GM18907 (cell line): ENCODE results near the gene CHML.

Experiments used
- ATAC-seq: cut with Tn5 transposase; IDR thresholded peaks from one replicate; pipeline ENCODE4 v1.9.1; 2021; ENCODE audit warnings: mild to moderate bottlenecking, moderate library complexity; ENCODE audit not compliant: unreplicated experiment

The CHML gene

GRCh38 chr1:241646201-241646600 lies 6.0 kb upstream of the CHML start:
- no peak for ATAC-seq

- no peak for ATAC-seq
These were observed 5.0 kb upstream of the CHML start for GRCh38 chr1:241645199-241645598.

- no peak for ATAC-seq
These were observed 4.1 kb upstream of the CHML start for GRCh38 chr1:241644259-241644658.

- ATAC-seq, result no peak
These were observed 2.4 kb upstream of the CHML start for GRCh38 chr1:241642593-241642944.

GRCh38 chr1:241641773-241642592 lies 1.8 kb upstream of the CHML start:
- no peak for ATAC-seq

GRCh38 chr1:241640867-241641622 lies 876 bp upstream of the CHML start:
- ATAC-seq, result no peak

GRCh38 chr1:241639623-241640148 lies 483 bp downstream of the CHML start:
- peak; percentile 63 for ATAC-seq

GRCh38 chr1:241638909-241639622 lies 1.1 kb downstream of the CHML start:
- ATAC-seq, result no peak

- ATAC-seq, result no peak
These were observed 2.0 kb downstream of the CHML start for GRCh38 chr1:241638099-241638682.

GRCh38 chr1:241637604-241638003 lies 2.6 kb downstream of the CHML start:
- ATAC-seq, result no peak

GRCh38 chr1:241637046-241637590 lies 3.1 kb downstream of the CHML start:
- no peak for ATAC-seq

GRCh38 chr1:241636291-241636690 lies 3.9 kb downstream of the CHML start:
- no peak for ATAC-seq

- ATAC-seq, result no peak
These were observed 4.5 kb downstream of the CHML start for GRCh38 chr1:241635556-241636152.

- ATAC-seq, result no peak
These were observed 7.2 kb downstream of the CHML start for GRCh38 chr1:241632987-241633386.

- no peak for ATAC-seq
These were observed 8.5 kb downstream of the CHML start for GRCh38 chr1:241631674-241632073.

GRCh38 chr1:241630899-241631298 lies 9.3 kb downstream of the CHML start:
- ATAC-seq, result no peak

- no peak for ATAC-seq
These were observed 9.7 kb downstream of the CHML start for GRCh38 chr1:241630476-241630875.

GRCh38 chr1:241630005-241630404 lies 10.2 kb downstream of the CHML start:
- ATAC-seq, result peak; percentile 32

GRCh38 chr1:241627453-241628259 lies 12.5 kb downstream of the CHML start:
- peak; percentile 87 for ATAC-seq

GRCh38 chr1:241624935-241625334 lies 15.2 kb downstream of the CHML start:
- ATAC-seq, result no peak
